GM18868 (cell line): ENCODE results near the gene APOL6.

Experiments
- ATAC-seq: cut with Tn5 transposase; IDR thresholded peaks from one replicate; pipeline ENCODE4 v1.9.1; 2021; ENCODE audit warnings: mild to moderate bottlenecking, moderate library complexity; ENCODE audit not compliant: unreplicated experiment

APOL6 gene, protein sequence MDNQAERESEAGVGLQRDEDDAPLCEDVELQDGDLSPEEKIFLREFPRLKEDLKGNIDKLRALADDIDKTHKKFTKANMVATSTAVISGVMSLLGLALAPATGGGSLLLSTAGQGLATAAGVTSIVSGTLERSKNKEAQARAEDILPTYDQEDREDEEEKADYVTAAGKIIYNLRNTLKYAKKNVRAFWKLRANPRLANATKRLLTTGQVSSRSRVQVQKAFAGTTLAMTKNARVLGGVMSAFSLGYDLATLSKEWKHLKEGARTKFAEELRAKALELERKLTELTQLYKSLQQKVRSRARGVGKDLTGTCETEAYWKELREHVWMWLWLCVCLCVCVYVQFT

DNA sequence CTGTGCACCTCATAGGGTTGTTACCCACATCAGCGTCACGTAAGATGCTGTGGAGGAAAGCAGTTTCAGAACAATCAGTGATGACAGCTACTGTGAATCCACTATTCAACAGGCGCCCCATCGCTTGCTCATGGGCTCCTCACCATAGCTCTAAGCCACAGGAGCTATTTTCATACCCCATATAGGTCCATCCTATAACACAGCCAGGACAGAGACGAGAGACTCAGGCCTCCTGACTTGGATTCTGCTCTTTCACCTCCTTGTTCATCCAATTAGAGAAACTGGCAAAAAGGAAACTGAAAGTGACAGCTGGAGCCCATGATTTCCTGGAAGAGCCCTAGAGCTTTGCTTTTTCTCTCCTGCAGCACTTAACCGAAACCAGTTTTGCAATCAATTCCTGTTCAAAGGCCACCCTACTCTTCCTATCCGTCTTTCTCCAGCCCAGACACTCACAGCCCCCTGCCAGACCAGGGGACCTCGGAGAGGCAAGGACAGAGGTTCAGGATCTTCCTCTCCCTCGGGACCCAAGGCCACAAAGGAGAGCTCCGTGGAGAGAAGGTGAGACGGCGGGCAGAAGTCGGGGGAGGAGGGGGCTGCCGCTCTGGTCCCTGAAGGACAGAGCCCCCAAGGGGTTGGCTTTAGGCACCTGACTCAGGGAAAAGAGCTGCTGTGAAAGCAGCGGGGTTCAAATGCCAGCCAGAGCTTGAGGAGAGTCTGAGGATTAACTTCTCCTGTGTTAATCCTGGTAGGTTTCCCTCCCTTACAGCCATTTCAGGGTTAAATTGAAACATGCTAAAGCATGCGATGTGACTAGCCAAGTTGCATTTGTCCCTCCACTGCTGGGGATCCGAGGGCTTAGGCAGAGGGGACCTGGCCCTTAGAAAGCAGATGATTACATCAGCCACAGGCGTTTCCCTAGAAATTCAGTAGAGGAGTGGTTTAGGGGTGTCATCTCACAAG, at the start of gene APOL6:
TSS of gene APOL6 (plus strand) at position 381 of the 960 bp plus-strand sequence. CDS start 7,980 bp downstream, outside the sequence.
- peak; percentile 38 for ATAC-seq

GRCh38 chr22:35599364-35599763, 48.9 kb upstream of the APOL6 start:
- ATAC-seq, result no peak

GRCh38 chr22:35600476-35600875, 47.8 kb upstream of the APOL6 start:
- no peak for ATAC-seq

DNA sequence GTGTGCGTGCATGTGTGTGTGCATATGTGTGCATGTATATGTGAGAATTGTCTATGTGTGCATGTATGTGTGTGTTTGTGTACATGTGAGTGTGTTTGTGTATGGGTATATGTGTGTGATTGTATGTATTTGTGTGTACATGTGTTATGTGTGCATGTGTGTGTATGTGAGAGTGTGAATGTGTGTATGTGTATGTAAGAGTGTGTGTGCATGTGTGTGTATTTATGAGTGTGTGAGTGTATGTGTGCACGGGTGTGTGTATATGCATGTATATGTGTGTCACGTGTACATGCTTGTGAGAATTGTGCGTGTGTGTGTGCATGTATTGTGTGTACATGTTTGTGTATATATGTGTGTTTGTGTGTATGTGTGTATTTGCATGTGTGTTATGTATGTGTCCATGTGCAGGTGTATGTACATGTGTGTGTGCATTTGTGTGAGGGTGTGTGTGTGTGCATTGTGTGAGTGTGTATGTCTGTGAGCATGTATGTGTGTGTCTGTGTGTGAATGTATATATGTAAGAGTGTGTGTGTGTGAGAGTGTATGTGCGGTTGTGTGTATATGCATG, 47.1 kb upstream of the APOL6 start:
- no peak for ATAC-seq

GRCh38 chr22:35601743-35602615, 46.3 kb upstream of the APOL6 start:
- no peak for ATAC-seq

- ATAC-seq, result no peak
Measured at GRCh38 chr22:35604621-35605368, 43.5 kb upstream of the APOL6 start.

DNA sequence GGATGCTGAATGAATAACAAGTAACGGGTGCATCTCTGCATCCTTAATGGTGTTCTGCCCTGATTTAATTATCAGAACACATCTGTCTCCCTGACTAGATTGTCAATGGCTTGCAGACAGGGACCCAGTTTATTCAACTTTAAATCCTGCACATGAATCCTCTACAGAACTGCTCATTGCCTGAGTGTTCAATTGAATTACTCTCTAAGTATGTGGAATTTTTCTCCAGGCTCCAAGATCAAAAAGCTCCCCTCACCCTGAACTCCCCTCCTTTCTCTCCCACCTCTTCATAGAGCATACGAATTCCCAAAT, 42.9 kb upstream of the APOL6 start:
- ATAC-seq, result no peak

DNA sequence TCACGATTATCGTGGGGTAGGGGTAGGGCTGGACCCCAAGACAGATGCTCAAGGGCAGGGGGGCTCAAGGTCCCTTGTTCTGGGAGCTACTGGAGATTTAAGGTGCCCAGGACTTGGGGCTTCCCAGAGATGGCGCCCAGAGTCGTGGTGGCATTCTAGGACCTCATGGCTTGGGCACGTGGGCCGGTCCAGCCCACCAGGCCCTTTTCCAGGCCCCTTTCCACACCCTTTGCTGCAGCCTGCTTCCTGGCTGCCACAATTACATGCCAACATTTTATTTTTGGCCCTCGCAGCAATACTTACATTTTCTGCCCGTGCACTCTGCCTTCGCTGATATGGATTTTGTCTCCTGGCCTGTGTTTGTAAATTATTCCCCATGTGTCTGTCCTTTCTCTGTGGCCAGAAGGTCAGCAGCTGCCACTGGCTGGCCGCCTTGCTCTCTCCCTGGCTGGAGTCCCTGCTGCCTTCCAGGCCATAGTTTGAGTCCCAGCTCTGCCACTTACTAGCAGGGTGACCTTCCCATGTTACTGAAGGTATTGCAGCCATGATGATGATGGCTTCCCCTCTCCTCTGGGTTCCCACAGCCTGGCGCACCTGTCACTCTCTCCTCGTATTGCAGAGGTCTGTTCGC, 42.3 kb upstream of the APOL6 start:
- no peak for ATAC-seq

DNA sequence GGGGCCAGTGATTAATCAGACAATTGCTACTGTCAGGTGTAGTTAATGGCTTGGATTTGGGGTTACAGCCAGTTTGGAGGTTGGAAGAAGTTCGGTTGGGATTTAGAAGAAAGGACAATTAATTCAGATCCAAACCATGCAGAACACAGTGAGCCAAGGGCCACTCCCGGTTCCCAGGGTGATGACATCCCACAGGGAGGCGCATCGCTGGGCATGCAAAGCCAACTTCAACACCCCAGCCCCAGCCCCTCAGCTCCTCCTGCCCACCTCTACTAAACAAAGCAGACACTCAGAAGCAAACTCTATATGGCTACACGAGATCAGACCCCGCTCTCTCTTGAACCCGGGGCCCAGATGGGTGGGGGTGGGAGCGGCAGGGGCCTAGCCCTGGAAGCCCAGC, 41.3 kb upstream of the APOL6 start:
- no peak for ATAC-seq

- ATAC-seq, result no peak
Measured at GRCh38 chr22:35608088-35608487, 40.2 kb upstream of the APOL6 start.

- ATAC-seq, result no peak
Measured at GRCh38 chr22:35609261-35609660, 39.0 kb upstream of the APOL6 start.

GRCh38 chr22:35609761-35610160, 38.5 kb upstream of the APOL6 start:
- no peak for ATAC-seq

DNA sequence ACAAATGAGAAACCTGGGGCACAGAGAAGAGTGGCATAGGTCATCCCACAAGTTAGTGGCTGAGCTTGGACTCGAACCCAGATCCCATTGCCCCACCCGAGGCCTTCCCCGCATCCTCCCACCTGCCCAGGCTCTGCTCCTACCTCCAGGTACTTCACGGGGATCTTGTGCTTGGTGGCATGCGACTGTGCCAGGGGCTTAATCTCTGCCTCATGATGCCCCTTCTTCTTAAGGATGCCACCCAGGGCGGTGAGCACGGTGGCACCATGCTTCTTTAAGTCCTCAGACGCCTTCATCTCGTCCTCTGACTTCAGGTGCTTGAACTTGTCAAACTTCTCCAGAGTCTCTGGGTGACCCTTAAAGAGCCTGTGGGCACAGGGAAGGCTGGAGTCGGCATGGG, 37.5 kb upstream of the APOL6 start:
- no peak for ATAC-seq

GRCh38 chr22:35611200-35611890, 36.9 kb upstream of the APOL6 start:
- ATAC-seq, result no peak

- ATAC-seq, result no peak
Measured at GRCh38 chr22:35611891-35612576, 36.2 kb upstream of the APOL6 start.

- no peak for ATAC-seq
Measured at GRCh38 chr22:35612903-35613302, 35.3 kb upstream of the APOL6 start.

DNA sequence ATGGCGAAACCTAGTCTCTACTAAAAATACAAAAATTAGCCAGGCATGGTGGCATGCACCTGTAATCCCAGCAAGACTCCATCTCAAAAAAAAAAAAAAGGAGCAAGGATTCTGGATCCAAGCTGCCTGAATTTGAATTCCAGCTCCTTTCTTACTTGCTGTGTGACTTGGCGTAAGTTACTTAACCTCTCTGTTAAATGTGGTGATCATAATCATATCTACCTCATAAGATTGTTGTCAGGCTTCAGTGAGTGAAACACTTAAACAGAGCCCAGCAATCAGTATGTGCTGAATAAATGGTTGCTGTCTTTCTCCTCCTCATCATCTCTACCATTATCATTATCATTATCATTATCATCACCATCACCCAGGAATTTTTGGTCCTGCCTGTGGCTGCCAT, 33.8 kb upstream of the APOL6 start:
- no peak for ATAC-seq

- no peak for ATAC-seq
Measured at GRCh38 chr22:35615156-35615555, 33.1 kb upstream of the APOL6 start.
